Glutamatergic neuron (in vitro differentiated cells): ENCODE results near the gene CLIP2. TPM values are rescaled to one million over a fixed set of nuclear protein-coding genes. Genes with fewer than 3 reads are reported as not detected.
A peak's percentile ranks its signal among the peaks of the same experiment; 100 is the strongest.
"Not testable (repeated sequence)": the region's sequence is repeated elsewhere in the genome, so short reads cannot be mapped to it uniquely, and the experiment has no call there.

Experiments used
- DNase-seq: peaks from one replicate; pipeline ENCODE4 v3.0.0; 2022
- H3K27ac Mint-ChIP-seq: one replicate; pipeline ENCODE4 v1.8.0; 2020; ENCODE audit warnings: mild to moderate bottlenecking, mixed read lengths, inconsistent platforms; ENCODE audit not compliant: unreplicated experiment
- H3K27me3 Mint-ChIP-seq: one replicate; pipeline ENCODE4 v1.8.0; 2020; ENCODE audit warnings: mild to moderate bottlenecking, moderate library complexity, mixed read lengths, inconsistent platforms; ENCODE audit not compliant: unreplicated experiment
- H3K36me3 Mint-ChIP-seq: one replicate; pipeline ENCODE4 v1.8.0; 2020; ENCODE audit warnings: mild to moderate bottlenecking, mixed read lengths, inconsistent platforms; ENCODE audit not compliant: unreplicated experiment
- H3K4me1 Mint-ChIP-seq: one replicate; pipeline ENCODE4 v1.8.0; 2020; ENCODE audit warnings: mild to moderate bottlenecking, low read depth, mixed read lengths, inconsistent platforms; ENCODE audit not compliant: unreplicated experiment
- H3K4me3 Mint-ChIP-seq: one replicate; pipeline ENCODE4 v1.8.0; 2020; ENCODE audit warnings: mild to moderate bottlenecking, mixed read lengths, inconsistent platforms; ENCODE audit not compliant: unreplicated experiment
- H3K9me3 Mint-ChIP-seq: one replicate; pipeline ENCODE4 v1.8.0; 2020; ENCODE audit warnings: mild to moderate bottlenecking, moderate library complexity, mixed read lengths, inconsistent platforms; ENCODE audit not compliant: unreplicated experiment
- CTCF ChIP-seq: fragments of 200-600 bp; sonication (generic); IDR thresholded peaks from one replicate; pipeline ENCODE4 v1.5.0; 2021; ENCODE audit not compliant: partially characterized antibody, unreplicated experiment
- total RNA-seq: library from RNA; stranded (reverse); fragmentation: NEBNext Ultra II Directional; extraction: Animal tissue kit (Norgen Biotek cat#: 25700); gene quantifications from one replicate; pipeline ENCODE4 v1.2.1, GENCODE V29; 2021; ENCODE audit not compliant: unreplicated experiment

CLIP2 gene
- total RNA-seq, 1 donor from 2014 or later = 96.1 TPM

- Mint-ChIP-seq H3K36me3 (no peaks in the 10 kb centered on the region), H3K4me1 (peaks cover 3% of the 10 kb centered on the region), H3K27ac (no peak overlapping the region), H3K4me3 (no peak overlapping the region), H3K9me3 (peaks cover 9% of the 10 kb centered on the region), H3K27me3 (peaks cover 8% of the 10 kb centered on the region)
- no peak for TF ChIP-seq CTCF
- no peak for DNase-seq
These were observed 109.8 kb downstream of the CLIP2 start for GRCh38 chr7:74399006-74399405.

GRCh38 chr7:74400420-74401136, 111.4 kb downstream of the CLIP2 start:
- Mint-ChIP-seq H3K9me3 (peaks cover 9% of the 10 kb centered on the region), H3K27ac (peak overlapping the region; percentile 8), H3K36me3 (no peaks in the 10 kb centered on the region), H3K27me3 (peaks cover 8% of the 10 kb centered on the region), H3K4me1 (no peaks in the 10 kb centered on the region), H3K4me3 (no peak overlapping the region)
- DNase-seq = no peak
- TF ChIP-seq CTCF = no peak

GRCh38 chr7:74401137-74401859, 112.1 kb downstream of the CLIP2 start:
- H3K36me3 Mint-ChIP-seq = no peaks in the 10 kb centered on the region
- peaks cover 9% of the 10 kb centered on the region for H3K9me3 Mint-ChIP-seq
- no peaks in the 10 kb centered on the region for H3K4me1 Mint-ChIP-seq
- H3K4me3 Mint-ChIP-seq = no peak overlapping the region
- TF ChIP-seq CTCF = peak; percentile 97
- peak; percentile 80 for DNase-seq
- peaks cover 8% of the 10 kb centered on the region for H3K27me3 Mint-ChIP-seq
- no peak overlapping the region for H3K27ac Mint-ChIP-seq

- not testable (repeated sequence) for H3K36me3 Mint-ChIP-seq, DNase-seq
These were observed 113.5 kb downstream of the CLIP2 start for GRCh38 chr7:74402668-74403067.

DNA sequence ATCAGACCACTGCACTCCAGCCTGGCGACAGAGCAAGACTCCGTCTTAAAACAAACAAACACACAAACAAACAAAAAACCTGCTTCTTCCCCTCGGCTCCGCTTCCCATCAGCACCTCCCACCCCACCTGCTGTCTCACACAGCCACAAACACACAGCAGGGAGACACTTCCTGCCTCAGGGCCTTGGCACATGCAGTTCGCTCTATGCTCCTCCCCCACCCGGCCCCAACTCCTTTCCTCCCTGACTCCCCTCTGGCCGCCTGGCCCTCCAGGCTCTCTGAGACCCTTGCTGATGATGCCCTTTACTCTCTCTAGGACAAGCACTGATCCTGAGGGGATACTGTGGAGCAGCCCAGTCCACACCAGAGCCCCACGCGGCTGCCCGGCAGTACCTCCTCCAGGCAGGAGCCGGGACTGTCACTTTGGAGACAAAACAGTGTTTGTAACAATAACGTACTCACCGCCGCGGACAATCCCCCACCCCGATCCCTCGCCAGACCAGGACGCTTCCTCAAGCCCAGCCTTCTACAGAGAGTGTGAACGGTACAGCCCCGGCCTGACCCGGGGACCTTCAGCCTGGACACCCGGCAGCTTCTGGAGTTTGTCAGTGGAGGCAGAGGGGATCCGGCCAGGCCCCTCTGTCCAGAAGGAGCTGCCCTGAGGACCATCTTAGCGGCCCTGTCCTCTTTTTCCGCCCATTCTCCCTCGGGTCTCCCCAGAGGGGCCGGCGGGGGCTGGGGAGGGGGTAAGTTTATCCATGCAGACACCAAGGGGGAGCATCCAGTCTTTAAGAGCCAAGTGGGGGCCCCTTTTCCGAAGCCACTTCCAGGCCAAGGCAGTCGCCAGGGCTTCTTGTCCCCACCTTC, 114.5 kb downstream of the CLIP2 start:
- Mint-ChIP-seq H3K27me3 (peaks cover 14% of the 10 kb centered on the region), H3K4me3 (no peak overlapping the region), H3K27ac (no peak overlapping the region), H3K9me3 (peaks cover 10% of the 10 kb centered on the region), H3K4me1 (no peaks in the 10 kb centered on the region), H3K36me3 (no peaks in the 10 kb centered on the region)
- no peak for DNase-seq
- no peak for TF ChIP-seq CTCF

More at GRCh38 chr7:74402668-74403067, 113.5 kb downstream of the CLIP2 start:
- H3K4me1 Mint-ChIP-seq, H3K4me3 Mint-ChIP-seq, H3K27ac Mint-ChIP-seq: not testable (repeated sequence)
- H3K9me3 Mint-ChIP-seq = peaks cover 10% of the 10 kb centered on the region
- H3K27me3 Mint-ChIP-seq = peaks cover 14% of the 10 kb centered on the region
